Endothelial cell of umbilical vein (primary cell): ENCODE measurements around the gene CNTNAP2. TPM values are rescaled to one million over a fixed set of nuclear protein-coding genes. Genes with fewer than 3 reads are reported as not detected.

Source experiments
- BruUV-seq: library from RNA; stranded (reverse); fragments of 400-500 nt; replicated peaks from 2 replicates; lab custom pipeline; 2021; lab: Mats Ljungman, UMichigan
- CTCF ChIA-PET: fragments of 300-600, 350-600 bp; sonication (Branson Sonifier 250); formaldehyde crosslinking; loops from one replicate; lab custom pipeline; 2021; ENCODE audit warnings: antibody characterized with exemption, inconsistent platforms; lab: Charles Lee
- POLR2A ChIA-PET: fragments of 300-600, 350-600 bp; sonication (Branson Sonifier 250); formaldehyde crosslinking; loops from one replicate; lab custom pipeline; 2021; ENCODE audit warnings: antibody characterized with exemption, inconsistent platforms; lab: Charles Lee
- DNase-seq: peaks from one replicate; pipeline ENCODE4 v3.0.0-alpha.2; 2011; ENCODE audit warnings: low read depth, low spot score
- FAIRE-seq: peaks from 2 replicates; lab custom pipeline; 2011; peaks lifted over from hg19 to GRCh38; lab: Jason Lieb, UNC
- H2AFZ ChIP-seq: 2 replicates; pipeline ENCODE4 v1.6.0; 2012; ENCODE audit warnings: low read depth, low read length, control low read depth, inconsistent platforms
- H3K27ac ChIP-seq: 2 replicates; pipeline ENCODE4 v1.5.1; 2011; ENCODE audit warnings: low read depth, mild to moderate bottlenecking, control low read depth, low read length, moderate library complexity; ENCODE audit not compliant: insufficient read depth
- H3K27me3 ChIP-seq, 2 experiments: 2 replicates each; pipeline versions ENCODE4 v1.6.0 to v1.6.1; 2011; ENCODE audit warnings: low read length in 2 of 2, mixed read lengths in 1 of 2; ENCODE audit not compliant: control insufficient read depth in 2 of 2, insufficient read depth in 2 of 2
- H3K36me3 ChIP-seq, 2 experiments: 2 replicates in 1 of 2; 3 replicates in 1 of 2; pipeline ENCODE4 v1.5.1; 2011; ENCODE audit warnings: low read length in 2 of 2, mild to moderate bottlenecking in 1 of 2, moderate library complexity in 1 of 2; ENCODE audit not compliant: control insufficient read depth in 2 of 2, insufficient read depth in 2 of 2; ENCODE audit errors: extremely low read depth in 1 of 2
- H3K4me1 ChIP-seq: 3 replicates; pipeline ENCODE4 v1.5.1; 2011; ENCODE audit warnings: mild to moderate bottlenecking, low read length; ENCODE audit not compliant: control insufficient read depth, insufficient read depth; ENCODE audit errors: extremely low read depth
- H3K4me2 ChIP-seq: 2 replicates; pipeline ENCODE4 v1.6.1; 2011; ENCODE audit warnings: low read length, control low read depth, mixed read lengths; ENCODE audit not compliant: insufficient read depth
- H3K4me3 ChIP-seq, 3 experiments: fragments of 200-600 bp in 1 of 3; sonication (generic), shearing (Covaris generic) in 1 of 3; replicated peaks in 1 of 3; 2 replicates each; pipeline ENCODE4 v1.5.1; 2011 to 2016; ENCODE audit warnings: control low read depth in 3 of 3, low read length in 3 of 3, mild to moderate bottlenecking in 2 of 3, inconsistent platforms in 1 of 3, low read depth in 1 of 3, moderate library complexity in 1 of 3; ENCODE audit not compliant: insufficient read depth in 1 of 3
- H3K79me2 ChIP-seq: 2 replicates; pipeline ENCODE4 v1.6.0; 2012; ENCODE audit warnings: low read length, inconsistent platforms; ENCODE audit not compliant: control insufficient read depth, insufficient read depth
- H3K9ac ChIP-seq: replicated peaks from 2 replicates; pipeline ENCODE3; 2011; ENCODE audit warnings: low read length, control low read depth; ENCODE audit not compliant: insufficient read depth; ENCODE audit errors: extremely low read depth
- H3K9me1 ChIP-seq: replicated peaks from 3 replicates; pipeline ENCODE4 v1.6.0; 2011; ENCODE audit warnings: mild to moderate bottlenecking, low read length; ENCODE audit not compliant: control insufficient read depth, insufficient read depth; ENCODE audit errors: extremely low read depth
- H3K9me3 ChIP-seq: replicated peaks from 2 replicates; pipeline ENCODE4 v1.5.1; 2012; ENCODE audit warnings: low read length, inconsistent platforms; ENCODE audit not compliant: control insufficient read depth, insufficient read depth
- H4K20me1 ChIP-seq: replicated peaks from 2 replicates; pipeline ENCODE3; 2011; ENCODE audit warnings: mild to moderate bottlenecking, low read length; ENCODE audit not compliant: control insufficient read depth, insufficient read depth; ENCODE audit errors: extremely low read depth
- EZH2 ChIP-seq: IDR thresholded peaks from 2 replicates; pipeline ENCODE4 v1.6.1; 2012; ENCODE audit warnings: borderline replicate concordance, low read depth, mild to moderate bottlenecking, moderate library complexity, low read length, inconsistent platforms; ENCODE audit not compliant: severe bottlenecking
- FOS ChIP-seq: IDR thresholded peaks from 2 replicates; pipeline ENCODE4 v1.6.1; 2011; ENCODE audit warnings: mild to moderate bottlenecking, low read length, moderate library complexity, borderline replicate concordance; ENCODE audit not compliant: insufficient read depth
- GATA2 ChIP-seq: IDR thresholded peaks from 2 replicates; pipeline ENCODE4 v1.7.0; 2011; ENCODE audit warnings: low read depth, mild to moderate bottlenecking, moderate library complexity, mixed read lengths, low read length; ENCODE audit not compliant: insufficient read length, insufficient read depth
- JUN ChIP-seq: IDR thresholded peaks from 2 replicates; pipeline ENCODE4 v1.6.1; 2011; ENCODE audit warnings: borderline replicate concordance, low read depth; ENCODE audit not compliant: insufficient read length, insufficient read depth
- MYC ChIP-seq: IDR thresholded peaks from one replicate; pipeline ENCODE4 v1.6.1; 2011; ENCODE audit warnings: mild to moderate bottlenecking, low read depth, low read length
- POLR2A ChIP-seq: IDR thresholded peaks from 2 replicates; pipeline ENCODE4 v1.6.1; 2012; ENCODE audit warnings: low read depth, mild to moderate bottlenecking, control low read depth, low read length
- POLR2AphosphoS5 ChIP-seq: IDR thresholded peaks from 2 replicates; pipeline ENCODE4 v1.6.1; 2012; ENCODE audit warnings: low read depth, mild to moderate bottlenecking, control low read depth, low read length, moderate library complexity; ENCODE audit not compliant: insufficient read depth
- dilution Hi-C: fragments of 300-500 bp; cut with MboI; formaldehyde crosslinking; loops from one replicate; pipeline ENCODE4 v1.15.0; 2019; ENCODE audit warnings: low sequenced_read_pairs; ENCODE audit not compliant: extremely low pct_ligation_motif_present
- intact Hi-C: fragments of 100-400 bp; cut with micrococcal nuclease; formaldehyde crosslinking; loops from one replicate; pipeline ENCODE4 v1.10.0; 2022
- polyA plus RNA-seq, 4 experiments: library from polyadenylated mRNA; depleted of rRNA in 3 of 4; stranded (reverse) in 3 of 4; unstranded in 1 of 4; fragments of >200 nt; gene quantifications; 2 replicates each; pipeline versions ENCODE4 v1.2.1 to v1.2.3, GENCODE V29; 2011 to 2012; ENCODE audit warnings: missing spikeins in 1 of 4
- total RNA-seq: library from RNA; stranded (reverse); gene quantifications from 2 replicates; pipeline ENCODE4 v1.2.3, GENCODE V29; 2021
- TF ChIP-seq, protein P1 (sequence below), 2 donors: IDR thresholded peaks; 1 replicate in 1 of 2; 2 replicates in 1 of 2; pipeline ENCODE4 v1.5.1; 2011; ENCODE audit warnings: low read length in 2 of 2, mild to moderate bottlenecking in 2 of 2, moderate library complexity in 2 of 2, control low read depth in 1 of 2, inconsistent platforms in 1 of 2, low read depth in 1 of 2; ENCODE audit not compliant: insufficient read depth in 1 of 2; ENCODE audit errors: extremely low read depth in 1 of 2
- TF ChIP-seq, protein P2 (sequence below): IDR thresholded peaks from 2 replicates; pipeline ENCODE4 v1.6.1; 2011; ENCODE audit not compliant: insufficient read depth, insufficient read length

The CNTNAP2 gene
- total and polyA plus RNA-seq, 2 donors (not counting 3 experiments of a cell fraction or from before 2014, with no cell fraction given): not detected

DNA sequence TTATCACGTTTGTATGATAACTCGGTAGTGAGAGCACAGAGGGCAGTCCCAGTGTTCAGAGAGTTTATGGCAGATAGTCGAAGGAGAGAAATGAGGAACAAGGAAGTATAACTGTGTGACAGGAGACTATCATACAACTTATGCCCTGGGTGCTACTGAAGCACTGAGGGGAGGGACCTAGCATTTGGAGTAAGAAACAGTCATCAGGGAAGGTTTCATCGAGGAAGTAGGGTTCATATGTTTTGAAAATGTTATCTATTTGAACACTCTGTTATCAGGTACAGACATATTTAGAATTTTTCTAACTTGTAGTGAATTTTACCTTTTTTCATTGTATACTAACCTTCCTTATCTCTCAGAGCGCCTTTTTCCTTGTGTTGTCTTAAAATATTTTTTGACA is 1259.6 kb downstream of the CNTNAP2 start:
- DNase-seq (no peak), FAIRE-seq (no peak)
- no peak overlapping the region for H2AFZ ChIP-seq
- H4K20me1 ChIP-seq: no peaks in the 10 kb centered on the region
- no peaks in the 10 kb centered on the region for H3K27me3 ChIP-seq
- ChIA-PET CTCF (no interaction called here), POLR2A (no interaction called here)
- TF ChIP-seq, protein P1, sequence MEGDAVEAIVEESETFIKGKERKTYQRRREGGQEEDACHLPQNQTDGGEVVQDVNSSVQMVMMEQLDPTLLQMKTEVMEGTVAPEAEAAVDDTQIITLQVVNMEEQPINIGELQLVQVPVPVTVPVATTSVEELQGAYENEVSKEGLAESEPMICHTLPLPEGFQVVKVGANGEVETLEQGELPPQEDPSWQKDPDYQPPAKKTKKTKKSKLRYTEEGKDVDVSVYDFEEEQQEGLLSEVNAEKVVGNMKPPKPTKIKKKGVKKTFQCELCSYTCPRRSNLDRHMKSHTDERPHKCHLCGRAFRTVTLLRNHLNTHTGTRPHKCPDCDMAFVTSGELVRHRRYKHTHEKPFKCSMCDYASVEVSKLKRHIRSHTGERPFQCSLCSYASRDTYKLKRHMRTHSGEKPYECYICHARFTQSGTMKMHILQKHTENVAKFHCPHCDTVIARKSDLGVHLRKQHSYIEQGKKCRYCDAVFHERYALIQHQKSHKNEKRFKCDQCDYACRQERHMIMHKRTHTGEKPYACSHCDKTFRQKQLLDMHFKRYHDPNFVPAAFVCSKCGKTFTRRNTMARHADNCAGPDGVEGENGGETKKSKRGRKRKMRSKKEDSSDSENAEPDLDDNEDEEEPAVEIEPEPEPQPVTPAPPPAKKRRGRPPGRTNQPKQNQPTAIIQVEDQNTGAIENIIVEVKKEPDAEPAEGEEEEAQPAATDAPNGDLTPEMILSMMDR (IDR thresholded peaks at IDR 0.05; ENCODE audit: extremely low read depth in 1 of 2, insufficient read depth in 1 of 2, low read depth in 1 of 2, low read length in 2 of 2): no peak
- TF ChIP-seq, protein P2, sequence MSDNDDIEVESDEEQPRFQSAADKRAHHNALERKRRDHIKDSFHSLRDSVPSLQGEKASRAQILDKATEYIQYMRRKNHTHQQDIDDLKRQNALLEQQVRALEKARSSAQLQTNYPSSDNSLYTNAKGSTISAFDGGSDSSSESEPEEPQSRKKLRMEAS: no peak
- TF ChIP-seq MYC: no peak
- no peak for TF ChIP-seq POLR2AphosphoS5
- TF ChIP-seq FOS: no peak
- TF ChIP-seq EZH2: no peak
- TF ChIP-seq POLR2A: no peak
- TF ChIP-seq GATA2: no peak
- TF ChIP-seq JUN: no peak
- no TSS peak for BruUV-seq
- no peaks in the 10 kb centered on the region for H3K4me1 ChIP-seq
- H3K79me2 ChIP-seq: no peaks in the 10 kb centered on the region
- dilution Hi-C loops (no loop called here), intact Hi-C loops (no loop called here)
- no peaks in the 10 kb centered on the region for H3K36me3 ChIP-seq
- no peak overlapping the region for H3K4me2 ChIP-seq
- H3K4me3 ChIP-seq: no peak overlapping the region
- H3K9me1 ChIP-seq: no peaks in the 10 kb centered on the region
- no peak overlapping the region for H3K27ac ChIP-seq
- no peak overlapping the region for H3K9ac ChIP-seq
- peaks cover 4% of the 10 kb centered on the region for H3K9me3 ChIP-seq
